Natural killer cell treated with Interleukin-12 subunit alpha and Interleukin-12 subunit beta and Interleukin-15 and Interleukin-18, amount 100 ng/mL, for 72 hours (primary cell): ENCODE measurements around the gene GRM4. TPM values are rescaled to one million over a fixed set of nuclear protein-coding genes. Genes with fewer than 3 reads are reported as not detected.

Source experiments
- ATAC-seq, 2 donors: fragments of 150-1000 bp; cut with Tn5 transposase in 1 of 2; sonication (Bioruptor Pico), chemical (Tn5 transposase) in 1 of 2; 2 replicates each; pipeline ENCODE4 v1.10.0; 2021
- DNase-seq: peaks from one replicate; pipeline ENCODE4 v3.0.0; 2022; ENCODE audit warnings: low spot score
- H3K27ac Mint-ChIP-seq, 2 donors: 1 replicate in 1 of 2; 2 replicates in 1 of 2; pipeline ENCODE4 v1.8.0; 2022; ENCODE audit warnings: mixed read lengths in 2 of 2, mild to moderate bottlenecking in 1 of 2, moderate library complexity in 1 of 2
- H3K27me3 Mint-ChIP-seq, 2 donors: 1 replicate in 1 of 2; 2 replicates in 1 of 2; pipeline ENCODE4 v1.8.0; 2022; ENCODE audit warnings: mixed read lengths in 2 of 2
- H3K36me3 Mint-ChIP-seq: one replicate; pipeline ENCODE4 v1.8.0; 2022; ENCODE audit warnings: mixed read lengths
- H3K4me1 Mint-ChIP-seq, 2 donors: 1 replicate in 1 of 2; 2 replicates in 1 of 2; pipeline ENCODE4 v1.8.0; 2022; ENCODE audit warnings: low read depth in 2 of 2, mixed read lengths in 2 of 2, mild to moderate bottlenecking in 1 of 2
- H3K4me3 Mint-ChIP-seq: one replicate; pipeline ENCODE4 v1.8.0; 2022; ENCODE audit warnings: mixed read lengths
- H3K9me3 Mint-ChIP-seq: 2 replicates; pipeline ENCODE4 v1.8.0; 2022; ENCODE audit warnings: mixed read lengths
- total RNA-seq, 2 donors: library from RNA; stranded (reverse); gene quantifications; one replicate each; pipeline ENCODE4 v1.2.3, GENCODE V29; 2022

The GRM4 gene
- total RNA-seq, 2 donors from 2014 or later: not detected

DNA sequence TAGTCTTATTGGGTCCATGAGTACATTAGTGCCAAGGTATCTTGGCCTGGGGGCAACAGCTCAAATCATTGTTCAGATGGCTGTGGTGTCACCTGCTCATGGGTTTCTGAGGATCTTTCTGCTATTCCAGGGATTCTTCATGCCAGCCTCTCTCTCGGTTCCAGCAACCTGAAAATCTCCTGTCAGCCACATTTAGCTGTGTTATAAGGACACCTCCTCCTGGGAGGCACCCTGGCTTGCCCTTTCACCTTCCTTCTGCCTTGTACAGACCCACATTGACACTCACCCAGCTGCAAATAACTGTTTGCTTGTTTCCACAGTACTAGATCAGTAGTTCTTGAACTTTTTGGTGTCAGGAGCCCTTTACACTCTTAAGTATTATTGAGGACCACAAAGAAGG is 159.9 kb downstream of the GRM4 start:
- ATAC-seq: no peak
- Mint-ChIP-seq H3K27ac (no peak overlapping the region), H3K27me3 (peaks cover 0 to 14% of the 10 kb centered on the region in 2 donors), H3K4me1 (peaks cover 8 to 9% of the 10 kb centered on the region in 2 donors), H3K4me3 (no peak overlapping the region), H3K9me3 (no peaks in the 10 kb centered on the region), H3K36me3 (no peaks in the 10 kb centered on the region)
- DNase-seq: no peak

DNA sequence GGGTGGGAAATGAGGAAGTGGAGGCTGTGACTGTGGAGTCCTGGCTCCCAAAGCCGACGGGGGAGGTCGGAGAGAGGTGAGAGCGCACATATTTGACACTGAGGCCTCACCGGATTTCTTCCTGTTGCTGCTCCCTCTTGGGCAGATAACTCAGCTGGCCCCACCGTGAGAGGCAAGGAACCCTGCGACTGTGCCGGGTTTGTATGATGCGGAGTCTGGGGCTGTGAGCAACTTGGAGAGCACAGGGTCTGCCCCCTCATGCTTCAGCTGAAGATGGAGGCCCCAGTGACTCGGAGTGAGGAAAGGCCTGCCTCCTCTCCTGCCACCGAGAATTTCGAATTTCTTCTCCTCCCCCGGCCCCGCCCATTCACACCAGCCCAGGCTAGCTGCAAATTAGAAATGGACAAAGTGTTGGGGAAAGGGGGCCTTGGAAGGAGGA is 160.6 kb downstream of the GRM4 start:
- Mint-ChIP-seq H3K27me3 (peaks cover 0 to 12% of the 10 kb centered on the region in 2 donors), H3K4me1 (peaks cover 8 to 9% of the 10 kb centered on the region in 2 donors), H3K4me3 (no peak overlapping the region), H3K27ac (no peak overlapping the region), H3K36me3 (no peaks in the 10 kb centered on the region), H3K9me3 (no peaks in the 10 kb centered on the region)
- DNase-seq (peak; percentile 54), ATAC-seq (no peak)

DNA sequence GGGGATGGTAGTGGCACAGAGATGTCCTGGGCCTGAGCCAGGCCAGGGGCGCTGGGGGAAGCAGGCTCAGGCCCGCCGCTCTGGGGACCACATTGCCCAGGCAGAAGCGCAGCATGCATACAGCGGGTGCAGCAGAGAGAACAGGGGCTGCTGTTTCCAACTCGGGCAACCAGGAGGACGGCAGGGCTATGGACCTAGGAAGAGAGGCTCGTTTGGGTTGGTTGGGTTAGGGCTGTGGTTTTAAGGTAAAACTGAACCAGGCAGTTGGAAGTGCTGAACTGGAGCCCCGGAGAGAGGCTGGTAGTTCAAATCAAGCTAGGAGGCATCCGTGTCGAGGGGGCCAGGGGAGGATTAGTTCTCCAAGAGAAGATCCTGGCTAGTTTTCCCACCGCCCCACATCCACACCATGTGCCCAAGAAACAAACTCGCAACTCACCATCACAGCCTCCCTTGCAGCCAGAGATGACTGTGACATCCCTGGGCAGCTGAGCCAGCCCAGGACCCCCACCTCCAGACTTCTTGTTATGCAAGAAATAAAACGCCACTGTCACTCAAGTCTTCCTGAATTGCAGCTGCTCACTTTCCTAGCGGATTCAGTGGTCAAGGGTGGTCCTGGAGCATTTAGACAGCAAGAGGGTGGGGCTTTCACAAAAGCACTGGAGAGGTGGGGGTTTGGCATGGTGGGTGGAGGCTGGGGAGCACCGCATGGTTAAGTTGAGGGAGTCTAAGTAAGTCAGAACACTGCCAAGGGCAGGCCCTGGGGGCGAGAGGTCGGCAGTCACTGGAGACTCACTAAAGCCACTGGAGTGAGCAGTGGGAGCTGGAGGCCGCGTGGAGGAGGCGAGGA is 161.2 kb downstream of the GRM4 start:
- no peaks in the 10 kb centered on the region for H3K36me3 Mint-ChIP-seq
- DNase-seq (peak; percentile 54), ATAC-seq (no peak)
- H3K27ac Mint-ChIP-seq: no peak overlapping the region
- no peaks in the 10 kb centered on the region for H3K9me3 Mint-ChIP-seq
- H3K4me3 Mint-ChIP-seq: no peak overlapping the region
- peaks cover 0 to 12% of the 10 kb centered on the region in 2 donors for H3K27me3 Mint-ChIP-seq
- H3K4me1 Mint-ChIP-seq: peaks cover 8 to 9% of the 10 kb centered on the region in 2 donors

DNA sequence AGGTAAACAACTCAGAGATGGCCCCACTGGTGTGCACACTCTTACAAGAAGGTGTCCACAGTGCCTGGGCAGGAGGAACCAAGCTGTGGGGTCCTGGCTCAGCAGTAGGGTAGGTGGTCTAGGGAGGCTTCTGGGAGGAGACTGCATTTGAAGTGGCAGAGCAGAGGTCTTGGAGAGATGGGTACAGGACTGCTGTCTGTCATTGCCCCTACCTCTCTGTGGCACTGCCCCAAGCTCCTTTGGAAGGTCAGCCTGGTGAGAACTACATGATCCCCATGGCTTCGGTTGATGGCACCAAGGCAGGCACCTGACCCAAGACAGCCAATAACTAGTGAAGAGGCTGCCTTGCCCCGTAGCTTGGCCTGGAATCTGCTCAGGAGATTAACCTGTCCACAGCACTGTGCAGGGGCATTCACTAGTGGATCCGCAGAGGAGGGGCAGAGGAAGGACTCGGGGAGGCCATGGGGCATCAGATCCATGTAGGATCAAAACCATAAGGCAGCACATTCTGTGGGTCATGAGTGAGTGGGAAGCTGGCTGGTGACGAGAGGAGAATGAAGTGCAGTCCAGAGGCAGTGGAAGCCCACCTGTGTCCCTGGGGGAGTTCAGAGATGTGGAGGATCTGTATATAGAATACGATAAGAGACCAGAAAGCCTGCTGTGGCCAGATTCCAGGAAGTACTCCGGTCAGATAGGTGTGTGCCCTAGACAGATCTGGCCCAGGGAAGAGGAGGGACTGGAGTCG is 162.0 kb downstream of the GRM4 start:
- H3K4me1 Mint-ChIP-seq: peaks cover 8 to 9% of the 10 kb centered on the region in 2 donors
- peaks cover 0 to 19% of the 10 kb centered on the region in 2 donors for H3K27me3 Mint-ChIP-seq
- DNase-seq (peak; percentile 50), ATAC-seq (no peak)
- no peaks in the 10 kb centered on the region for H3K36me3 Mint-ChIP-seq
- no peak overlapping the region for H3K27ac Mint-ChIP-seq
- H3K9me3 Mint-ChIP-seq: no peaks in the 10 kb centered on the region
- H3K4me3 Mint-ChIP-seq: no peak overlapping the region

DNA sequence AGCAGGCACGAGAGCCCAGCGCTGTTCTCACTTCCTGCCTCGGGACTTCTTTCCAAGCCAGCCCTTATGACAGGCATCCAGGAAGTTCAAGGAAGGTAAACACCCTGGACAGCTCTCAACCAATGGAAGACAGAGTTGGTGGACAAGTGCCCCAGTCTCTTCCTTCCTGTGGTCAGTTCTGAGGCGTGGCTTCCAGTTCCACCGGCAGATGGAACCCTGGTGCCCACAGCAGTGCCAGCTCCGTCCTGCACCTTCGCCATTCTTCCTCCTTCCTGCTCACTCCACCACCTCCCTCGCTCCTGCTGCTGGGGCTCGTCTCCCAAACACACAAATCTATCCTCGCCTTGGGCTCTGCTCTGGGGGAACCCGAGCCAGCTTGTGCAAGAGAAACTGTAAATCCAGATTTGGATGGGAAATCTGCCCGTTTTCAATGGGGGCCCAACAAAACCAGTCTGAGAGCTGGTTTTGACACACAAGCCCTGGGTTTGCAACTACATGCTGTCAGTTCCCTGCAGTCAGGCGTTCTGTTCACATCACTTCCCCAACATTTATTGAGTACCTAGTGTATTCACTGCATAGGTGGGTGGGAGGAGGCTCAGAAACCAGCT is 162.7 kb downstream of the GRM4 start:
- ATAC-seq (peak in 1 of 2 donors; percentile 55), DNase-seq (peak; percentile 25)
- peak overlapping the region; percentile 30 for H3K4me3 Mint-ChIP-seq

DNA sequence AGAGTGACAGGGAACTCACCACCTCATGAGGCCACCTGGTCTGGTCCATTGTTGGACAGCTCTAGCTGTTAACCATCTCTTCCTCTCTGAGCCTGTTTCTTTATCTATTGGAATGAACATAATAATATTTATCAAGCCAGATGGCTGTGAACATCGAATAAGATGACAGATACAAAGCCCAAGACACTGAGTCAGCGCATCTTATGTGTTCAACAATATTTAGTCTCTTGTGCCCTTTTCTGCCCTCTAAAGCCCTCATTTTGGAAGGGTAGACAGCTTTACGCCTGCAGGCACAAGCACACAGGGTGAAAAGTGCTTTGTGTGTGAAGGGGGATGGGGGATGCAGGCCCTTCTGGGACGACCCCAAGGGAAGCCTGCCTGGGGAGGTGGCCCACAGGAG is 164.0 kb downstream of the GRM4 start:
- no peak for DNase-seq
- peaks cover 8 to 9% of the 10 kb centered on the region in 2 donors for H3K4me1 Mint-ChIP-seq
- ATAC-seq: no peak
- H3K36me3 Mint-ChIP-seq: no peaks in the 10 kb centered on the region
- no peak overlapping the region for H3K4me3 Mint-ChIP-seq
- H3K9me3 Mint-ChIP-seq: no peaks in the 10 kb centered on the region
- peaks cover 5 to 21% of the 10 kb centered on the region in 2 donors for H3K27me3 Mint-ChIP-seq
- no peak overlapping the region for H3K27ac Mint-ChIP-seq

More for the DNA sequence above, 162.7 kb downstream of the GRM4 start:
- H3K36me3 Mint-ChIP-seq: no peaks in the 10 kb centered on the region
- peaks cover 8 to 9% of the 10 kb centered on the region in 2 donors for H3K4me1 Mint-ChIP-seq
- no peak overlapping the region for H3K27ac Mint-ChIP-seq
- no peaks in the 10 kb centered on the region for H3K9me3 Mint-ChIP-seq
- H3K27me3 Mint-ChIP-seq: peaks cover 0 to 17% of the 10 kb centered on the region in 2 donors

DNA sequence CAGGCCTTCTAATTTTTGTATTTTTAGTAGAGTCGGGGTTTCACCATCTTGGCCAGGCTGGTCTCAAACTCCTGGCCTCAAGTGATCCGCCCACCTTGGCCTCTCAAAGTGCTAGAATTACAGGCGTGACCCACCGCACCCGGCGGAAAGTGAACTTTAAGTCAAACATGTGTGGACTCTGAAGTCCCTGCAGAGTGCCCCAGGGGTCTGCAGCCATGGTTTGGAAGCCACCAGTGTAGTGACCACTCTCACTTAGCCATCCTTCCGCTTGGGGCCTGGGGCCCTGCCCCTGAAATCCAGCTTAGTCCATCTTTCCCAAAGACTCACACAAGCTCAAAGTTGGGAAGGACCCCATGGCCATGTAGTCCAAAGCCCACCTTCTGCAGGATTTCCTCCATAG is 164.5 kb downstream of the GRM4 start:
- ATAC-seq: no peak
- Mint-ChIP-seq H3K27me3 (peaks cover 10 to 25% of the 10 kb centered on the region in 2 donors), H3K36me3 (no peaks in the 10 kb centered on the region), H3K9me3 (no peaks in the 10 kb centered on the region), H3K27ac (no peak overlapping the region), H3K4me3 (no peak overlapping the region), H3K4me1 (peaks cover 8 to 9% of the 10 kb centered on the region in 2 donors)
- peak; percentile 39 for DNase-seq

DNA sequence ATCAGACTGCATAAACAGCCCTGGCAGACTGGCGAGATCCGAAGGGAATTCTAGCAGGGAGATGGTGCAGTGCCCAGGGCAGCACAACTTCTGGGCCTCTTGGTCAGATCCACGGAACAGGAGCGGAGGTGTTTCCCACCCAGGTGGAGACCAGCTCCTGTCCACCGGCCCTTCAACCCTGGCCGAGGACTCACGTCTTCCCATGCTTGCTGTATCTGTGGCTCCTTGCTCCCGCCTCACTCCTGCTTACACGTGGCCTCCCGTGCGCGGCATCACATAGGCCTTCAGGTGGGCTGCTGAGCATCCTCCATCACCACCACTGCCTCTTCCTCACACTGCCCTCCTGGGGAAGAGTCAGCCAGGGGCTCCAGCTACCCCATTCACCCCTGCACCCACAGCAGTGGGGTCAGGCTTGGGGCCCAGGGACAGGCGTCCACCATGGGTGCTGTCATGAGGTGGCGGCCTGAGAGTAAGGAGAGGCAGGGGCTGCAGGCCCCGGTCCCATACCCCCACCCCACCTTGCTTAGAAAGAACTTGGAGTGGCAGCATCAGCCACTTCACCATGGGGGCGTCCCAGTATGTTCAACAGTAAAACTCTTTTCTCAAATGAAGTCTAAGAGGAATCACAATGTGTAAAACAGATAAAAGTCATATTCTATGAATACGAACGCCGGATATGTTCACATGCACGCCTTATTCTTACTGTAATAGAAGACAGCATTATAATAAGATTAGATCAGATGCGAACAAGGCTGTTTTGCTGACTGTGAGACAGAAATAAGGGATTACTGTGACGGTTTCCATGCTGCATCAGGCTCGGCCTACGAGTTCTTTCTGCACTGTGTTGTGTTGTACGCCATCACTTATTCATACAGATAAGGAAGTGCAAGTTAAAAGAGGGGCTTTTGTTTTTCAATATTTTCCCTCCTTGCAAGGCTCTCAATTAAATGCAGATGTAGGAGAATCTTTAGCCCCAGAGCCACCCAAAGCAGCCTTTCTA is 165.4 kb downstream of the GRM4 start:
- Mint-ChIP-seq H3K9me3 (no peaks in the 10 kb centered on the region), H3K27me3 (peaks cover 10 to 25% of the 10 kb centered on the region in 2 donors), H3K27ac (no peak overlapping the region), H3K4me3 (no peak overlapping the region), H3K4me1 (peaks cover 8 to 9% of the 10 kb centered on the region in 2 donors), H3K36me3 (no peaks in the 10 kb centered on the region)
- peak; percentile 34 for DNase-seq
- ATAC-seq: no peak

DNA sequence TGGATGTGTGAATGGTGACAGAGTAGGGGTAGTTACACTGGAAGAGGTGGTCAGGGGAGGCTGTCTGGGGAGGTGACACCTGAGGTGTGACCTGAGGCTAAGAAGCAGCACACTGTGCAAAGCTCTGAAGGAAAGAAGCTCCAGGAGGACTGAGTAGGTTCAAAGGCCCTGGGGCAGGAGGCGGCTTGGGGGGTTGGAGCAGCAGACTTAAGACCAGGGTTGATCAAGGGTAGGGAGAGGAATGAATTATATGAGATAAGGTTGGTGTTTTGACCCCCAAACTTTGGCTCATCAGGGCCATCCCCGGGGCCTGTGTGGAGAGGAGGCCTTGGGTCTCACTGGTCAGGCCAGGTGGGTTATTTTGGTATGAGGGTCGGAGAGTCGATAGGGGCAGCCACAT is 166.1 kb downstream of the GRM4 start:
- DNase-seq: no peak
- no peak overlapping the region for H3K27ac Mint-ChIP-seq
- H3K27me3 Mint-ChIP-seq: peaks cover 12 to 26% of the 10 kb centered on the region in 2 donors
- peaks cover 8 to 9% of the 10 kb centered on the region in 2 donors for H3K4me1 Mint-ChIP-seq
- ATAC-seq: no peak
- no peaks in the 10 kb centered on the region for H3K36me3 Mint-ChIP-seq
- H3K9me3 Mint-ChIP-seq: no peaks in the 10 kb centered on the region
- no peak overlapping the region for H3K4me3 Mint-ChIP-seq

DNA sequence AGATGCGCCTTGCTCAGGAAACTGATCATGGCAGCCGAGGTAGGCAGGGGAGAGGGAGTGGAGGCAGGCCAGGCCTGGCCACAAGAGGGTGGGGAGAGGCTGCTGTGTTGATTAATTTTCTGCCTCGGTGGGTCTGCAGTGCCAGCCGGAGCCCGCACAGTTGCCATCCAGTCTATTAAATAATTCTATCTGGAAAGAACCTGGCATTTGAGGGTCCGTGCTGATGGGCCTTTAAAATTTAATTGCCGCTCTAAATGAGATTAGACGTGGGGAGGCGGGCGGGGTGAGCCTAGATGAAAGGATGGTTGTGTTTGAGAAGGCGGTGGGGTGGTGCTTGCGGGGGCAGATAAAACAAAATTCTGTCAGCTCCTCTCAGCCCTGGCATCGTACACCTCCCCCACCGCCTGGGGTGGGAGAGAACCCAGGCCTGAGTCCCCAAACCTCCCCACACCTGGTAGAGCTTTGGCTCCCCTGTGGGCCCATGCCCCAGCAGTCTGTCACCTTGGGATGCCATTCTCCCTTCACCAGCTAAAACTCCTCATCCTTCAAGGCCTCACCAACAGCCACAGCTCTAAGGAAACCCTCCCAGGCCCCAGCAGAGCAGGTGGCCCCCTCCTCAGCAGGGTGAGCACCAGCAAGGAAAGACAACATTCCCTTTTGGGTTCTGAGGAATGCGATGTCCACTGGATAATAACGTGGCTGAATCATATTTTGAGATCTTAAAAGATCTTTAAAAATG is 167.3 kb downstream of the GRM4 start:
- Mint-ChIP-seq H3K27me3 (peaks cover 24 to 28% of the 10 kb centered on the region in 2 donors), H3K36me3 (no peaks in the 10 kb centered on the region), H3K4me3 (no peak overlapping the region), H3K4me1 (peaks cover 5 to 8% of the 10 kb centered on the region in 2 donors), H3K9me3 (no peaks in the 10 kb centered on the region), H3K27ac (no peak overlapping the region)
- ATAC-seq (no peak), DNase-seq (no peak)

DNA sequence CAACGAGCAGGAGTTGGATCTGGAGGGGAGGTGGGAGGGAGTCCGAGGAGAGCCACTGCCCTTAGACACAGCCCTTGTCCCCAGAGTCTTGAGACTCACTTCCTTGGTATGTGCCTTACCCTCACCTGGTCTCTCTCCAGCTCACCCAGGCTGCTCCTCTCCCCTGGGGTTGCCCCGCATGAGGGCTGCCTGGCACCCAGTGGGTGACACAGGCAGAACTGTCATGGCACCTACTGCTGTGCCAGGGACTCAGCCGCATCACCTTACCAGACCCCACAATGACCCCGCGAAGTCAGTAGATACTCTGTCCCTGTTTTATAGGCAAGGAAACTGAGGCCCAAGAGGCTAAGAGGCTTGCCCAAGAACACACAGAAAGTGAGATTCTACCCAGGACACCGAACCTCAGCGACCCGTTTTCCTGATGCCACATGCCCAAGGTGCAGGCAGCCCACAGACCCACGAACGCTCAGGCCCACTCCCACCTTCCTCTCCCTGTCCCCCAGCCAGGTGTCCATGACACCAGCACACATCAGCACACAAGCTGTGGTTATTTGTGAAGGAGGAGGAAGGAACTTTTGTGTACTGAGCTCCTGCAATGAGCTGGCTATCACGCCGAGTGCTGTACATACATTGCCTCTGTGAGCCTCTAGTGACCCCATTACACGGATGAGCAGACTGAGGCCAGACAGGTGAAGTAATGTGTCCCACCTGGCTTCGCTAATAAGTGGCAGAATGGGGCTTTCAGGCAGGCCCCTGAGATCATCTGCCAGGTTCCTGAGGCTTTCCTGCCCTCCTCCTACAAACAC is 168.1 kb downstream of the GRM4 start:
- peaks cover 24 to 27% of the 10 kb centered on the region in 2 donors for H3K27me3 Mint-ChIP-seq
- no peaks in the 10 kb centered on the region for H3K36me3 Mint-ChIP-seq
- ATAC-seq (no peak), DNase-seq (no peak)
- H3K4me3 Mint-ChIP-seq: no peak overlapping the region
- H3K4me1 Mint-ChIP-seq: peaks cover 0 to 2% of the 10 kb centered on the region in 2 donors
- no peak overlapping the region for H3K27ac Mint-ChIP-seq
- H3K9me3 Mint-ChIP-seq: no peaks in the 10 kb centered on the region
